Ectodermal cell (in vitro differentiated cells): Measurements from ENCODE around the gene DRAM1.

Source experiments
- H3K27ac ChIP-seq: 2 replicates; pipeline ENCODE4 v1.7.0; 2013; ENCODE audit warnings: mild to moderate bottlenecking, low read depth, low read length; ENCODE audit not compliant: insufficient read depth, poor library complexity, severe bottlenecking
- H3K27me3 ChIP-seq: 2 replicates; pipeline ENCODE4 v1.7.0; 2013; ENCODE audit warnings: mild to moderate bottlenecking, low read length; ENCODE audit not compliant: insufficient read depth, control insufficient read depth, poor library complexity, severe bottlenecking
- H3K36me3 ChIP-seq: one replicate; pipeline ENCODE4 v1.7.0; 2013; ENCODE audit warnings: low read length; ENCODE audit not compliant: control insufficient read depth, insufficient read depth
- H3K4me1 ChIP-seq: one replicate; pipeline ENCODE4 v1.7.0; 2013; ENCODE audit warnings: low read length; ENCODE audit not compliant: control insufficient read depth, insufficient read depth
- H3K4me3 ChIP-seq: 2 replicates; pipeline ENCODE4 v1.7.0; 2013; ENCODE audit warnings: low read depth, low read length, control low read depth; ENCODE audit not compliant: insufficient read depth
- H3K9me3 ChIP-seq: 2 replicates; pipeline ENCODE4 v1.7.0; 2013; ENCODE audit warnings: mild to moderate bottlenecking, low read length, moderate library complexity; ENCODE audit not compliant: control insufficient read depth
- WGBS, 2 experiments: methylation state at CpG; one replicate each; pipeline ENCODE4 v1.1.7; 2013; ENCODE audit warnings: missing lambda C conversion rate in 2 of 2; 5-methylcytosine and 5-hydroxymethylcytosine counted together

DRAM1 gene

DNA sequence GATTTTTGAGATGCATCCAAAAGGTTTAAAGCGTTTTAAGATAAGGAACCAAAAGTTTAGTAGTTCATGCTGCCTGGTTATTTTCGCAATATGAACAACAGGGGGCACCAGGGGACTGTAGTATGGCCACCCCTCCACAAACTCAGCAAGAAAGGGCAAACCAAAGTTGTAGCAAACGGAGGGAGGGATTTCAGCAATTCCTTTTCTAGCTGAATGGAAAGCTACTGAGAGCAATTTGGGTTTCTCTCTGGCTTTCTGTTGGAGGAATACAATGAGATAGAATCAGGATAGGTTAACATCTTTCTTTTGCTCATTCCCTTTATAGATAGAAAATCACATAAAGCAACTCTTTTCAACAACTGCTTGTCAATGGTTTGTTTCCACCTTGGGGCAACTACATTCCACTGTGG lies 62.5 kb downstream of the DRAM1 start:
- WGBS, 2 experiments = 17 to 21% methylated on average over 3 of the region's 3 CpGs
- no peak overlapping the region for H3K27ac ChIP-seq

DNA sequence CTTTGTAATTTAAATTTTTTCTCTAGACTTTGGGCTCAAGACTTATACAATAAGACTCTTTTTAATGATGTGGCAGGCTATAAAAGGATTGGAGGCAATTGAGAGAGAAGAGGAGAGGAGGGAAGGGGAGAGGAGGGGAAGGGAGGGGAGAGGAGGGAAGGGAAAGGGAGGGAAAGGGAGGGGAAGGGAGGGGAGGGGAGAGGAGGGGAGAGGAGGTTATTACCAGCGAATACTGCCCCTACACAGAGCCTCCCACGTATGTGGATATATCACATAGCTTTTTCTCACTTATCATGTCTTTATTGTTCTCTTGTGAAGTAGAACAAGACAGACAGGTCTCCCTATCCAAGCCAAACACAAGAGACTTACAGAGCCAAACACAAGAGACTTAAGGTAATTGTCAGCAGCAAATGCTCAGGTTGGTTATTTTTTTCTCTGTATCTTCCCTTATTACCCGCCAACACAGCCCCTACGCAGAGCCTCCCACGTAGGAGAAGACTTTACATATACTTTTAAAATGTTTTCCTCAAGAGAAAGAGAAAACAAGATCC lies 63.1 kb downstream of the DRAM1 start:
- Histone ChIP-seq H3K9me3 (no peaks in the 10 kb centered on the region), H3K4me3 (no peak overlapping the region), H3K4me1 (no peaks in the 10 kb centered on the region), H3K27me3 (no peaks in the 10 kb centered on the region), H3K36me3 (no peaks in the 10 kb centered on the region), H3K27ac (no peak overlapping the region)
- WGBS, 2 experiments = 86 to 92% methylated on average over 3 to 4 of the region's 5 CpGs

More for the DNA sequence above, 62.5 kb downstream of the DRAM1 start:
- Histone ChIP-seq H3K36me3 (no peaks in the 10 kb centered on the region), H3K4me1 (no peaks in the 10 kb centered on the region), H3K27me3 (no peaks in the 10 kb centered on the region), H3K9me3 (no peaks in the 10 kb centered on the region), H3K4me3 (no peak overlapping the region)

DNA sequence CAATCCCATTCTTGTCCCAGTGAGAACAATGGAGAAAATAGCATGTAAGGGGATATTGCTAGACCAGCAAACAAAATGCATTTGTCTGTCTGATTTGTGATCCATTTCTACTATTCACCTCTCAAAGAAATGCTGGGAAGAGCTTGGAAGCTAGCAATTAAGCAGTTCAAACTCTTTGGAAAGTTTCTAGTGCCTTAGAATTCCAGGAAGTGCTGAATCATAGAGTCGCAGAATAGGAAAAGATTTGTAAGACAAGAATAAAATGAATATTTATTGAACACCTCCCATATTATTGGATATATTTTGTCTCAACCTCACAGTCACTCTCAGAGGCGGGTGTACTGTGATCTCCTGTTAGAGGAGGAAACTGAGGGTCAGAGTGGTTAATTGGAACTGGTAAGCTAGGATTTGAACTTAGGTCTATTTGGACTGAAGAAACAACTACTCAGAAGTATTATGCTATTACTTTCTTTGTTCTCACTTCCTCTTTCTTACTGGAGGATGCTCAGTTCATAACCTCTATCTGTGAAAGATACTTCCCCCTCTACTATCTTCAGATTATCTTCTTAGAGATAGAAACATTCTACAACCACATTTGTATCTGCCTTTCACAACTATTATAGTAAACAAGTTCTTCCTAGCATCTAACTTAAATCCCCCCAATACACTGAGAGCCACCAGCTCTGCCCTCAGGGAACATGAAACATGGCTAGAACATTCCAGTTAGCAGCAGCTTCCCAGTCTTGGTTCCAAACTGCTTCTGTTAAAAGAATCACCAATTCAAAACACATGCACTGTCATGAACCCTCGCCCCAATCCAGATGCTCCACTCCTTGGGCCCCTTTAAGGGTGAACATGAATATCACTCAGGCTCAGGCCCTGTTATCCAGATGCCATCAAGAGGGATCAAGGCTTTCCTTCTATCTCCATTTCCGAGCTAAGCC lies 64.2 kb downstream of the DRAM1 start:
- WGBS, 2 experiments = 90 to 96% methylated on average over 2 to 3 of the region's 4 CpGs
- no peaks in the 10 kb centered on the region for H3K27me3 ChIP-seq
- no peak overlapping the region for H3K27ac ChIP-seq
- no peaks in the 10 kb centered on the region for H3K9me3 ChIP-seq
- H3K4me3 ChIP-seq = no peak overlapping the region
- no peaks in the 10 kb centered on the region for H3K4me1 ChIP-seq
- no peaks in the 10 kb centered on the region for H3K36me3 ChIP-seq

DNA sequence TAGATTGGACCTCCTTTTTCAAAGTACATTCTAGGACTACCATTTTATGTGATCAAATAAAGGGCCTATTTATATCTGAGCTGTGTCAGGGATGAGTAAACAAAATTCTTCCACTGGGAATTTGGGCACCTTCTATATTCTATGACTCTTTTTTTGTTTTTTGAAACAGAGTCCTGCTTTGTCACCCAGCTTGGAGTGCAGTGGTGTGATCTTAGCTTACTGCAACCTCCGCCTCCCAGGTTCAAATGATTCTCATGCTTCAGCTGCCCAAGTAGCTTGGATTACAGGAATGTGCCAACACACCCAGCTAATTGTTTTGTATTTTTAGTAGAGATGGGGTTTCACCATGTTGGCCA lies 64.8 kb downstream of the DRAM1 start:
- H3K4me3 ChIP-seq = no peak overlapping the region
- H3K36me3 ChIP-seq = no peaks in the 10 kb centered on the region
- no peaks in the 10 kb centered on the region for H3K4me1 ChIP-seq
- H3K9me3 ChIP-seq = no peaks in the 10 kb centered on the region
- no peak overlapping the region for H3K27ac ChIP-seq
- H3K27me3 ChIP-seq = no peaks in the 10 kb centered on the region
- 89 to 95% methylated on average over 1 of the region's 1 CpG for WGBS, 2 experiments

DNA sequence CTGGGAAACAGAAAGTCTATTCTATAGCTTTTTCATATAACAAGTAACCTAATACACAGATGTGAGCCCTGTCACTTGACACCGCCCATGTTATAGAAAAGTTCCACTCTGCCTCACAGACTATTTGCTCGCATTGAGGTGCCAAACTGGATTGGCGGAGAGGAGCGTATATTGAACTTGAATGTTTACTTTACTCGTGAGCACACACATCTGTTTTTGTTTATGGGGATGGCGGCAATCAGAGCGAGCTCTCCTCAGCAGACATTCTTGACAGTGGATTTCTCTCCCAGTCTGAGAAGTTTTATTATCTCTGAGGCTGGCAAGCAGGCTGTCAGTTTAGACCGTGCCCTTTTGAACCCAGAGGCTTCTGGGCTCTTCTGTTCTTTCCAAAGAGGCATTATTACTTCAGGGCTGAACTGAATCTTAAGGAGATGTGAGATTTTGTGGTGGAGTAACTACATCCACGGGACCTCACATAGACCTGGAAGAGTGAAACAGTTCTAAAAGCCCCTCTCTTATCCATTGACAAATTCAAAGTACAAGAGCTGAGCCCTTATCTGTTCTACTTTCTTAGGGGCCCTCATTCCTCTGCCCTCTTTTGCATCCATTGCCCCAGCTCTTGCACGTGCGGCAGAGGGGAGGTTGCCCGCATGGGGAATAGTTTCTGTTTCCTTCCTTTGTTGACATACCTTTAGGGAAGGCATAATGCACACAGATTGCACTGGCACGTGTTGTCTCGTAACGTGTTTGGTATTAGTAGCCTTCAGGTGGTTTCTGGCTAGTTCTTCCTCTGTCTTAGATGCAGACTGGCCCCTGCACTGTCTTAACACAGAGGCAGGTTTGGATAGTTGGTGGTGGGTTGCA lies 68.2 kb downstream of the DRAM1 start:
- Histone ChIP-seq H3K36me3 (no peaks in the 10 kb centered on the region), H3K4me3 (no peak overlapping the region), H3K27ac (no peak overlapping the region), H3K4me1 (no peaks in the 10 kb centered on the region), H3K27me3 (no peaks in the 10 kb centered on the region), H3K9me3 (no peaks in the 10 kb centered on the region)
- 92 to 94% methylated on average over 14 to 15 of the region's 15 CpGs for WGBS, 2 experiments

DNA sequence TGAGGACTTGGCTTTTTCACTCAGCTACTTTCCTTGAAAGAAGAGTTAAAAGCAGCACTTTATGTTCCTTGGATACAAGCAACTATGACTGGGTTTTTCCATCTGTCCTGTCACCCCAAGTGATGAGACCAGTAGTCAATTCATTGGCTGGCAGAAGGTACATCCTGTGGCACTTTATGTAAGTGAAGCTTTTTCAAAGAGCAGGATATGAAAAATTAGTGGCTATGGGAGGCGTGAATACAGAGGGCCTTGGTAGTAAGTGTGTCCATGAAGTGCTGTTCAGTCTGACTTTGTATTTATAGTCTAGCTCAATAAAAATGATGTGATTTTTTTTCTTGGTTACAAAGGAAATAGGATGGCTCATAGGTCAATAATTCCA lies 68.8 kb downstream of the DRAM1 start:
- Histone ChIP-seq H3K36me3 (no peaks in the 10 kb centered on the region), H3K4me3 (no peak overlapping the region), H3K27ac (no peak overlapping the region), H3K9me3 (no peaks in the 10 kb centered on the region), H3K27me3 (no peaks in the 10 kb centered on the region), H3K4me1 (no peaks in the 10 kb centered on the region)
- WGBS, 2 experiments = 85 to 98% methylated on average over 1 of the region's 1 CpG

DNA sequence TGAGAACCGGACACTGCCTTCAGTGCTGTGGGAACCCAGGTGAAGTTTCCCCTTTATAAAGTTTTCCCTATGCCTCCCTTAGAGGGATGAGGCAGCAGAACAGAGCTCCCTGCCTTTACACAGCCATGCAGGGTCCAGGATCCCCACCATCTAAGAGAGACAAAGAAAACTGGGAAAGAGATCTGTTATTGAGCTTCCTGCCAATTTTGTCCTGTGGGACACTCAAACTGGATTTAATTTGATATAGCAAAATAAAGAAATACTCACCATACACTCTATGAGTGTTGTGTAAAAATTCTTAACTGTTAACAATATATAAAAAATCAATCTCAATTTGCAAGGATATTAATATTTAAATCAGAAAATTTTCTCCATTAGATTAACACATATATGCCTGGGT lies 69.9 kb downstream of the DRAM1 start:
- H3K36me3 ChIP-seq = no peaks in the 10 kb centered on the region
- H3K27me3 ChIP-seq = no peaks in the 10 kb centered on the region
- WGBS, 2 experiments = 100% methylated on average over 1 of the region's 1 CpG
- no peaks in the 10 kb centered on the region for H3K9me3 ChIP-seq
- H3K4me1 ChIP-seq = no peaks in the 10 kb centered on the region
- H3K4me3 ChIP-seq = no peak overlapping the region
- H3K27ac ChIP-seq = no peak overlapping the region

DNA sequence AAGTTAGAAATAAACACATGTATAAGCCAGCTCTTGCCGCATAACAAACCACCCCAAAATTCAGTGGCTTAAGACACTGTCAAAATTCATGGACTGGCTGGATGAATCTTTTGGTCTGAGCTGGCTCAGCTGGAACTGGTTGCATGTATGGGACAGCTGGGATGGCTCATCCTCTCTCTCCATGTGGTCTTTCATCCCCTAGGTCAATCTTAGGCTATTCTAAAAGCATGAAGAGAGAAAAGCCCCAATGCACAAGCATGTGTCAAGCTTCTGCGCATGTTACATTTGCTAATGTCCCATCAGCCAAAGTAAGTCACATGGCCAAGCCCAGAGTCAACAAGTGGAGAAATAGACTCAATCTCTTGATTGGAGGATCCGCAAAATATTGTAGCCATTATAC lies 71.0 kb downstream of the DRAM1 start:
- H3K4me3 ChIP-seq = no peak overlapping the region
- WGBS, 2 experiments = 90 to 94% methylated on average over 3 of the region's 3 CpGs

DNA sequence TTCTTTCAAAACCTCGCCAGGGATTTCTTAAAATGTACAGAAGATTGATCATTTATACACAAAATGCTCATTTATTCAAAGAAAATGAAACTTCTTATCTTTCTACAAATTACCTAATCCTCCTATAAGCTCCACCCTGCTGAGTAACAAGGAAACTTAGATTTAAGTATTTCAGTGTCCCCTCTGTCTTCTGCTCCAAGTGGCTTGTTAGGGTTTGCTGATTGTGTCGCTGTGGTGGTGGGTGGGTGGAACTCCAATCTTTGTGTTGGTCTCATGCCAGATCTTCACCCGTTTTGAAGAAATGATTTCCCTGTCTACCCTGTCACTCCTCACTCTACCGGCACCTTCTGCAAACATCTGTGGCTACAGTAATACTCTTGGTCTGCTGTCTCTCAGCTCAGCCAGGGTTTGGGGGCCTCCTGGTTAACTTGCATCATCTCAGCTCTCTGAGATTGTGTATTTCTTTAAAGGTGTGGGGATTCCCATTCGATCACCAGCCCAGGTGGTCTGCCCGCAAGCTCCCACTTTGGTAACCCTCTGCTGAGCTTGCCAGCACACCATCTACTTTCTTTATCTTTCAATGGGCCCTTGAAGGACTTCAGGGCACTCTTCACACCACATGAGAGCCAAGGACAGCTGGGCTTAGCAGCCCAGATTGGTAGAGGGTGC lies 73.8 kb downstream of the DRAM1 start:
- Histone ChIP-seq H3K4me3 (no peak overlapping the region), H3K9me3 (no peaks in the 10 kb centered on the region), H3K4me1 (no peaks in the 10 kb centered on the region), H3K27me3 (no peaks in the 10 kb centered on the region), H3K27ac (no peak overlapping the region), H3K36me3 (no peaks in the 10 kb centered on the region)
- 93 to 95% methylated on average over 5 to 6 of the region's 6 CpGs for WGBS, 2 experiments

More for the DNA sequence above, 71.0 kb downstream of the DRAM1 start:
- Histone ChIP-seq H3K27me3 (no peaks in the 10 kb centered on the region), H3K27ac (no peak overlapping the region), H3K36me3 (no peaks in the 10 kb centered on the region), H3K4me1 (no peaks in the 10 kb centered on the region), H3K9me3 (no peaks in the 10 kb centered on the region)
